HTERT RPE-1 (cell line): ENCODE data around the gene PPP1R37.
"Not testable (repeated sequence)": the region's sequence is repeated elsewhere in the genome, so short reads cannot be mapped to it uniquely, and the experiment has no call there.

Experiments used
- in situ Hi-C: fragments of 300-500 bp; cut with MboI; formaldehyde crosslinking; loops from 4 replicates; pipeline ENCODE4 v1.14.3; 2020; ENCODE audit warnings: low sequenced_read_pairs

The PPP1R37 gene

DNA sequence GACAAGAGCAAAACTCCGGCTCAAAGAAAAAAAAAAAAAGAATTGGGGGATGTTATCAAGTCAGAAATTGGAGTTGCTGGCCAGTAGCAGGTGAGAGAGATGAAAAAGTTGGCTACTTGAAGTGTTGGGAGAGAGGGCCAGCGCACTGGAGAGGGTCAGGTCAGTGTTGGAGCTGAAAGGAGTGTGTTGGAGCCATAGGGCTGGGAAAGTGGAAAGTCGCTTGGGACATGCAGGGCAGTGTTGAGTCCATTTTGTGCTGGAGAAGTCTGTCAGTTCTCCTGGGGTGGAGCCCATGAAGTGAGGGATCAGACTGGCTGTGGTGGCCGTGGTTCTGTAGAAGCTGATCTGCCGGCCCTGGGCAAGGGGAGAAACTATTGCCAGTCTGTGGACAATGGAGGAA, 1.7 kb downstream of the PPP1R37 start:
- in situ Hi-C loops = no loop called here

DNA sequence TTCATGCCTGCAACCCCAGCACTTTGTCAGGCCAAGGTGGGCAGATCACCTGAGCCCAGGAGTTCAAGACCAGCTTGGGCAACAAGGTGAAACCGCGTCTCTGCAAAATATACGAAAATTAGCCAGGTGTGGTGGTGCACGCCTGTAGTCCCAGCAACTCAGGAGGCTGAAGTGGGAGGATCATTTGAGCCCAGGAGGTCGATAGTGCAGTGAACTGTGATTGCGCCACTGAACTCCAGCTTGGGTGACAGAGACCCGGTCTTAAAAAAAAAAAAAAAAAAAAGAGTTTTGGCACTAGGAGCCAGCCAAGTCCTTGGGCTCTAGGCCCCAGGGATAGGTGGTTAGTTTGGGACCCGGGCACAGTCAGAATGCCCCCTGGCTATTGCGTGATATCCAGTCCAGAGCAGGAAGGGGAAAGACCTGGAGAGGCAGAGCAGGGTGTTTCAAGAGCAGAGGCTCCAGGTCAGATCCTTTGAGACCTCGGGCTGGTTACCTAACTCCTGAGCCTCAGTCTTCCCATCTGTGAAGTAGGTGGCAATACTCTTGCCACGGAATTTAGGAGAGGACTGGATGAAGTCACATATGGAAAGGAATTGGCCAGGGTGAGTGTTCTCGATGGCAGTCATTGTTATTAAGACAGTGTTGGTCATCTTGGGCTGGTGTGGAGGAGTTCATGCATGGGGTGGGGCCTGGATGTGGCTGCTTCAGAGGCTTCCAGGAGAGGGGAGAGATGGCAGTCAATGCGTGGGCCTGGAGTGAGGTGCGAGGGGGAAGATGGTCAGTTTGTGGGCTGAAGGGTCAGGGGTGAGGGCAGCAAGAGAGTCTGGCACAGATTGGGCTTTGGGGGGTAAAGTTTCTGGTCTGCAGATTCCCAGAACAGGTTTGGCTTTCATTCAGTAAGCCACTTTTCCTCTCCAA, 2.8 kb downstream of the PPP1R37 start:
- in situ Hi-C loops = no loop called here

DNA sequence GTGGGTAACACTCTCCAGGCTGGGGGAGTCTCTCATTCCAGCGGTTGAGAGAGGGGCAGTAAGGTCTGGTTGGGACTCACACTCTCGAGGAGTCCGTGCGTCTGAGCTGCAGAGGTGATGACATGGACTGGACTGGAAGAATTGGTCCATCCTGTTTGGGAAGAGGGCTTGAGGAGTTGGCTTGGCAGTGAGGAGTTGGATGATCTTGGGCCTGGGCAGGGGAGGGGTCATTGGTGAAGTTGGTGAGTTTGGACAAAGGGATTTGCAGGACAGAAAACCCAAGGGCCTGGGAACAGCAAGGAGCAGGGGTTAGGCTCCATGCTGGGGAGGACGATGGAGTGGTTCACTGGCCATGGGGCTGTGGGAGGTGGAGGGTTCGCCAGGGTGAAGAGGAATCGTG, 3.7 kb downstream of the PPP1R37 start:
- in situ Hi-C loops = no loop called here

DNA sequence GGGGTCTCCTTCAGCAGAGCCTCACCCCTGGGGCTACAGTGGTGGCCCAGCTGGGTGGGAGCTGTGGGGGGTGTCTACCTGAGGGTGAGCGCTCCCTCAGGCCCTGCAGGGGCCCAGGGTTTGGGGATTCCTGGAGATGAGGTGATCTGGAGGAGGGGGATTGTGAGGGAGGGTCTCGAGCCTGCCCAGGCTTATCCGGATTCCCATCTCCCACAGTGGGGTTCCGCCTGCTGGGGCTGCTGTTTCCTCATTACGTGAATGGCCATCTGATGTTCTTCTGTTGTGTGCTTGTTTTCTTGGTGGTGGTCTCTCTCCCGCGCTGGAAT, 4.4 kb downstream of the PPP1R37 start:
- in situ Hi-C loops = no loop called here

DNA sequence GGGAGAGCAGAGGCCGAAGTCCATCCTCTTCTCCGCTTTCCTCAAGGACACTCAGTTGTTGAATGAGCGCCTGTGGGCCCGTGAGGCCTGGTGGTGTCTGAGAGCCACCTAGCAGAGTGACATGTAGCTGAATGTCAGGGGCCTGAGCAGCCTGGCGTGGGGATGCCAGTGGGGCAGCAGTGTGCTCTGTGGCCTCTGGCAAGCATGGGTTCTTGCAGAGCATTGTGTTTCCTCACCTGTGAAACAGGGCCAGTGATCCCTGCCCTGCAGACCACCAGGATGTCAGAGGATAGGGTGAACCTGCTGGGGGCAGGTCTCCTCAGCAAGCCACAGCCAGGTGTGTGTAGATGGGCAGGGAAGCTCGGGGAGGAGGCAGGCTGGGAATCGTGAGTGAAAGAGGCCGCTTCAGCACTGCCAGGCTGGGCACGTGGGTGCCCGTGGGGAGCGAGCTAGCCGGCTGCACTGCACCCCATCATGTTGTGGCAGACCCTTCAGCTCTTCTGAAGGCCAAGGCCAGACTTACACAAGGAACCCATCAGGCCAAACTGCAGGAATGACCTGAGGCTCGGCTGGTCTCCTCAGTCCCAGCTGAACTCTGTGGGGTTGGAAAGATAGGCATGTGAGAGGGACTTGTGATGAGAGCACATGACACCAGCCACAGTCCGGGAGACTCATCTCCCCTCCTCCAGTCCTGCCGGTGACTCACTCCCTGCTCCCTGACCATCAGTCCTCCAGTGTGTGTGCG, 5.0 kb downstream of the PPP1R37 start:
- in situ Hi-C loops = no loop called here

DNA sequence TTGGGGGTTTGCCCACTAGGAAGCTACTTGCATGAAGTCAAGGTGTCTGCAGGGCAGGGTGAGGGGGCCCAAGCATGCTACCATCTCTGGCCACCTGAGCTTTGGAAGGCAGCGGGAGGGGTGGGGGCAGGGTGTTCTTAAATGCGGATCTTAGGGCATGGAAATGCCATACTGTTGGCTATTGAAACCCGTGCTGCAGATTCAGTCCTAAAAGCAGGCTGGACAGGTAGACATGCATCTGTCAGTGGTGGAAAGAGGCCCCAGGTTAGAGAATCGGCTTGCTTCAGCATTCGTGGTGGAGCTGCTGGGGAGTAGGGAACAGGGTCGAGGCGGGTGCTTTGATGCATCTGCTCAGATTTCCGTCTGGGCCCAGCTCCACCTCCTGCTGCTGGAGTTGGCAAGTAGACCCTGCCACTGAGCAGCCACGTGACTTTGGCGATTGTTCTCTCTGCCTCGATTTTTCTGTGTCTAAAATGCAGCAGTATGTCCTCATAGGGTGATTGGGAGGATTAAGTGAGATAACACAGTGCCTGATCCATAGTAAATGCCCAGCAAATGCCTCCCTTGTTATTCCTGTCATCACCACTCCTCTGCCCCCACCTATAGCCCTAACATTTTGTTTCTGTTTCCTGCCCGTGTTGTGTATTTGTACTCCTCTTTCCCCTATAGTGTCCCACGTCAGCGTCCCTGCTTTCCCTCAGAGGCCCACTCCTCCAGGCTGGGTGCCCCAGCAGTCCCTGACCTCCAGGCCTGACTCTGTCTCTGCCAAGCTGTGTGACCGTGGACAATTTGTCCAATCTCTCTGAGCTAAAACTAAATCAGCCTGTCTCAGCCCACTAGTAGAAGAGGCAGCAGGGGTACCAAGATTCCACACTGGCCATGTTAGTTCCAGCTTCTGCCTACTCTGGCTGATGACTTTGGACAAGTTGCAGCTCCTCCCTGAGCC, 5.8 kb downstream of the PPP1R37 start:
- in situ Hi-C loops = no loop called here

DNA sequence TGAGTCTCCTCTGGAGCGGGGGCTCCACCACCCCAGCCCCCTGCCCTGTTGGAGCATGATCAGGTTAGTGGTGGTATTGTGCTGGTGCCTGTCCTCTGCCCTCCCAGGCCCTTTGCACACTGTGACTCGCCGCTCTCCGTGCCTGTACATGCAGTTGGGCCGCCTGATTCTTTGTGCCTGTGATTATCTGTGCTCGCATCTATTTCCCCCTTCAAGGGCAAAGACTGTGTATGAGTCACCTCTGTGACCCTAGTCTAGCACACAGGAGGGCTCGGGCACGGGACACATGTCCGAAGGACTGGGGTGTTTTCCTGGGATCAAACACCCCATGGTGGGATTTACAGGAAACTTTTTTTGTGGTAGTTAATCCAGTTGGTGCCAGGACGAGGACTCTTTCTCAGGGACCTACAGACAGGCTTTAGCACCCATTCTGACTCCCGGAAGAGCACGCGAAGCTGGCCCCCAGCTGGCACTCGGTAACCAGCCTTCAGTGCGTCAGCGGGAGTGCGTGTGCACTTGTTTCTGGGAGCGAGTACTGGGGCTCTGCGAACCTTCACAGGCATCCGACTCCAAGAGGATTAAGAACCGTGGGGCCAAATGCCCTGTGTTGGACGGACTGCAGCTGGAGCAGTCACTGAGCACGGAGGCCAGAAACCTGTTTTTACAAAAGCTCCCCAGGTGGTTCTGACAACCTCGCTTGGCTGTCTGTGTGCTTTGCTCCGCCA, 6.7 kb downstream of the PPP1R37 start:
- in situ Hi-C loops = no loop called here

DNA sequence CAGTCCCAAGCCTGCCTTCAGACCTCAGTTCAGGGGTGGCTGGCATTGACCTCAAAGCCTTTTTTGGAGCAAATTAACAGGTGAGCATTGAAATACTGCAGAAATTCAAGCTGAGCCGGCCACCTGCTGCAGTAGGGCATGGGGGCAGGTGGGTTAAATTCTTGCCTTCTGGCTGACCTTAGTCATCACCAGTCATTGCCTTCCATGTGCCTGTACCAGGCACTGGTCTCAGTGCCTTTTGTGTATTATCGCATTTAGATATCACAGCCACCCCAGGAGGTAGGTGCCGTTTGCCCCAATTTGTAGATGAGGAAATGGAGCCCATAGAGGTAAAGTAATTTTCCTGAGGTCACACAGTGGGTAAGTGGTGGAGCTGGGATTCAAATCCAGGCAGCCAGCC, 7.2 kb downstream of the PPP1R37 start:
- in situ Hi-C loops = no loop called here

DNA sequence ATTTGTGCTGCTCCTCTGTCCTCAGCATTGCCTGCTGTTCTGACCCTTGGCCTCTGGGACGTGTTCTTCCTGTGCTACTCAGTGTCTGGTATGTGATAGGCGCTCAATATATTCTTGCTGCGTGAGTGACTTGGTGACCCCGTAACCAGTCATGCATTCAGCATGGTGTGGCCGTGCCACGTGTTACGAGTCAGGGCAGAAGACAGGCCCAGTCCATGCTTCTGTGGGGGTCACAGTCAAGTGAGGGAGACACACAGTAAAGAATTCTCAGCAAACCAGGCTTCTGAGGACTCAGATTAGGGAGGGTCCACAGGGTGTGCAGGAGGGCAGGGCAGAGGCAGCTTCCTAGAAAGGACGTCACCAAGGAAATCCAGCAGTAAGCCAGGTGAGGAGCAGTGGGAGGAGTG, 7.9 kb downstream of the PPP1R37 start:
- in situ Hi-C loops = no loop called here

DNA sequence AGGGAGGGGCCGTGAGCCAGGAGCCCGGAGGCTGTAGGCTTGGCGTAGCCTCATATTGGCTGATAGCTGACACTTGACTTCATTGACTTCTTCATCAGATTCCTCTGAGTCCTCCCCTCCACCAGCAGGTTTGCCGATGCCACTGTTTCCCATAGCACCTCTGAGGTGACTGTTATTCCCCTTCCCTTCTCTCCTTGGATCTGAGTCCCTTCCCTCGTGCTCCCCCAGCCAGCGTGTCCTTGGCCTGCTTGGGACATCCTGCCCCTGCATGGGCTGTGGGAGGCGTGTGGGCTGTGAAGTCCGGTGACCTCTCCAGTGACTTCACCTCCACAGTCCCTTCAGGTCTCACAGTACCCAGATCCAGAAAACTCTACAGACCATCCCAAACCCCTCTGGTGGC, 8.8 kb downstream of the PPP1R37 start:
- in situ Hi-C loops = no loop called here

DNA sequence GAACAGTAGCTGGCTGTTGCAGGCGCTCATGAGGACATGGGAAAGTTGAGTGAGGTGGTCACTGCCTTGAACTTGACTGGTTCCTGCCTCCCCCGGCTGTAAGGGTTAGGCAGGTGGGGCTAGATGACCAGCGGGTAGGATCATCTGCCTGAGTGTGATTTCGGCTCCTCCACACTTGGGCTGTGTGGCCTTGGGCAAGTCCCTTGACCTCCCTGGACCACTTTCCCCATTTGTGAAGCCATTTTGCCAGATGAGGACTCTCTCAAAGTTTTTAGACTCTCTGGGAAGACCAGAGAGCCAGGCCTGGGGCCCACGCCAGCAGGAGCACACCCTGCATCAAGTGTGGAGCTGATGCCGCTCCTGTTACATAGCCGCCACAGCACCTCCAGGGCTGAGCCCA, 9.5 kb downstream of the PPP1R37 start:
- in situ Hi-C loops = no loop called here

DNA sequence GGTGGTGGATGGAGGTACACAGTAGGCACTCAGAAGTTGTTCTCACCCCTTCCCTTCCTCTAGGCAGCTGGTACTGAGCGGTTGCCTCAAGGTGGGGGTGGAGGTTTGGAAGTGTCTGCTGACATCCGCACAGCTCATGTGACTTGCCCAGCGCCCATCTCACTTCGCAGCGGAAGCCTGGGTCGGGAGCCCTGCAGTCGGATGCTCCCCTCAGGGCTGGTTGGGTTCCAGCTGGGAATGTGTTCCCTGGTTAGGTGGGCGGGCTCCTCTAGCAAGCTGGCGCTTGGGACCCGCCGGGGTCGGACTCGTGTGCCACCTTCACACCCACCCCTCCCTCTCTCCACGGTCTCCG, 10.2 kb downstream of the PPP1R37 start:
- in situ Hi-C loops = no loop called here

DNA sequence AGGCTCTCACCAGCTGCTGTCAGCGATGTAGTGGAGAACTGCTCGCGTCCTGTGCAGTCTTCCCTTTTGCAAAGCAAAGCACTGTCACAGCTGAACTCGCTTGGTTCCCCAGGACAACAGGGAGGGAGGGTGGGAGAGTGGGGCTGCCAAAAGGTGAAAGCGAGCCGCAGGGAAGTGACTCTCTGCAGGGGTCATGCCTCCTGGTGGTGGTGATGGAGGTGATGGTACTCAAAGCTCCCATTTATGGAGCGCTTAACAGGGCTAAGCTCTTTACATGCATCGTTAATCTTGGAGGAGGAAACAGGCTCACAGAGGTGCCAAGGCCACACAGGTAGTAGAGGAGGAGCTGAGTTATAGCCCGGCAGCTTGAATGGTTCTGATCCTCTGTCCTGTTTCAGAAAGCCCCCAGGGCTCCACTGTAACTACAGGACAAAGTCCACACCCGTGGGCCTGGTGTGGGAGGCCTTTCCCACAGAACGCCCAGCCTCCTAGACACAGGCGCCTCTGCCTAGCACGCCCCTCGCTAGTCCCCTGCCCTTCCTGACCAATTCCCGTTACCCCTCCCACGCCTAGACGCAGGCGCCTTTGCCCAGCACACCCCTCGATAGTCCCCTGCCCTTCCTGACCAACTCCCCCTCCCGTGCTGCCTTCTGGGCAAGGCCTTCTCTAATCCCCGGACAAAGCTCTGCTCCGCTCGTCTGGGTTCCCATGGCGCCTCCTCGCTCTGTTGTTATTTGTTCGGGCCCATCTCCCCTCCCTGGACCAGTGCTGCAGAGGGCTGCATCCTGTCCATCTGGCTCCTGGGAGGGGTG, 10.7 kb downstream of the PPP1R37 start:
- in situ Hi-C loops = no loop called here

DNA sequence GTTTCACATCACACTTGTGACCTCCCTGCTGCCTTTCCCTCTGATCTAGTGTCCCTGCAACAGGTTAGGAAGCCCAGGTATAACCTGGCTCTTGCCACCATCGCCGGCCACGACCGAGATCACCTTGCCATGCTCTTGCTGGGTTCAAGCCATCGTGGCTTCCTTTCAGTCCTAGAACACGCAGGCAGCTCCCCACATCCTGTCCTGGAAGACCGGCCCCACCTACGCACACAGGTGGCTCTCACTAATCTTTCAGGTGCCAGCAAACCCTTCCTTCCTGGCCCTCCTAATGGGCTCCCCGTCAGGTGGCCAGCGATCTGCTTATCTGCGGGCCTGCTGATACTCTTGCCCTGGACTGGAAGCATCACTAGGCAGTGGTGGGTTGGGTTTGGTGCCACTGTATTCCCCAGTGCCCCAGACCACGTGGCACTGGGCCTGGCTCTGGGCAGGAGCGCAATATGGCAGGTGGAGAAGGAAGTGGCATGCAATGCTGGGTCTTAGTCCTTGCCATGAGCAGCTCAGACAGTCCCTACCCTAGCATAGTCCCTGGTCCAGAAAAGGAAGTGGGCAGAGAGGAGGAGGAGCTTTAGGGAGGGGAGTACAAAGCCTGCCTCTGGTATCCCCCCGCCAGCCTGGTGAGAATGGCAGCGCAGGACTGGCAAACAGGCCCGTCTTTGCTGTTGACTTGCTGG, 11.8 kb downstream of the PPP1R37 start:
- in situ Hi-C loops = no loop called here

DNA sequence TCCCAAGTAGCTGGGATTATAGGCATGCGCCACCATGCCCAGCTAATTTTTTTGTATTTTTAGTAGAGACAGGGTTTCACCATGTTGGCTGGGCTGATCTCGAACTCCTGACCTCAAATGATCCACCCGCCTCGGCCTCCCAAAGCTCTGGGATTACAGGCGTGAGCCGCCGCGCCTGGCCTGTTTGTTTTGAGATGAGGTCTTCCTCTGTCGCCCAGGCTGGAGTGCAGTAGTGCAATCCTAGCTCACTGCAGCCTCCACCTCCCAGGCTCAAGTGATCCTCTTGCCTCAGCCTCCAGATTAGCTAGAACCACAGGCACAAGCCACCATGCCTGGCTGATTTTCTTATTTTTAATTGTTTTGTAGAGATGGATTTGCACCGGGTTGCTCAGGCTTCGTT, 13.4 kb downstream of the PPP1R37 start:
- in situ Hi-C loops = not testable (repeated sequence)

DNA sequence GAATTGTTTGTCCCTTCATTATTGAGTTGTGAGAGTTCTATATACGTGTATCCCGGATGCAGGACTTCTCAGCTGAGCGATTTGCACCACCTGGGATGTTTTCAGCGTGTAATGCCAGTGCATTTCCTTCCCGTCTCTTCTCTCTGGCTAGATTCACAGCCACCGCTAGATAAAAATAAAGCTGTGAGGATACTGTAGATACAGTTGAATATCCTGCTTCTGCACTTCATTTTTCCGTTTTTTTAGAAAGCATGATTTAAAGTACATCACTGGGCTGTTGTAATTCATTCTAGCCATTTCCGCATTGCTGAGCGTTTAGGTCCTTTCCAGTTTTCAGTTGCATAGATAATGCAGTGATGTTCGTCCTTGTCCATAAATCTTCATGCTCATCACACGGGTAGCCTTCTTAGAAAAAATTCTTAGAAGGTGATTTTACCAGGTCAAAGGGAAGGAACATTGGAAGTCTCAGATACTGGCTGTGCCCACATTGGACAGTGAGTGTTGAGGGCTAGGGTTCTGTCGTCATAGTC, 14.7 kb downstream of the PPP1R37 start:
- in situ Hi-C loops = no loop called here

DNA sequence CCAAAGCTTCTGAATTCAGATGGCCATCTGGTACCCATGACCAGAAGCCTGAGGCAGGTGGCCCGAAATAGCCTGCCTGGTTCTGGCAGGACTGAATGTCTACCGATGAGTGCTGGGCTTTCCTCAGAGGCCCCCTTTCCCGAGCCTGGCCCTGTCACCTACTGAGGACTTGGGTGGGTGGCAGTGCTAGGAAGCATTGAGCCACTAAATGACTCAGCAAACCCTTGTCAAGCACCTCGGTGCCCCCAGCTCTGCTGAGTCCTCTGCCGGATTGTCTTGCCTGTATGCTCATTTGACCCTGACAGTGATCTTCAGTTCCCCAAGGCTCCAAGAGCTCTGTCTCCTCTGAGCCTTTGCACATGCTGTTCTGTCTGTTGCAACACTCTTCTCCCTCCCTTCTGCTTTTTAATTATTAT, 17.9 kb downstream of the PPP1R37 start:
- in situ Hi-C loops = no loop called here

DNA sequence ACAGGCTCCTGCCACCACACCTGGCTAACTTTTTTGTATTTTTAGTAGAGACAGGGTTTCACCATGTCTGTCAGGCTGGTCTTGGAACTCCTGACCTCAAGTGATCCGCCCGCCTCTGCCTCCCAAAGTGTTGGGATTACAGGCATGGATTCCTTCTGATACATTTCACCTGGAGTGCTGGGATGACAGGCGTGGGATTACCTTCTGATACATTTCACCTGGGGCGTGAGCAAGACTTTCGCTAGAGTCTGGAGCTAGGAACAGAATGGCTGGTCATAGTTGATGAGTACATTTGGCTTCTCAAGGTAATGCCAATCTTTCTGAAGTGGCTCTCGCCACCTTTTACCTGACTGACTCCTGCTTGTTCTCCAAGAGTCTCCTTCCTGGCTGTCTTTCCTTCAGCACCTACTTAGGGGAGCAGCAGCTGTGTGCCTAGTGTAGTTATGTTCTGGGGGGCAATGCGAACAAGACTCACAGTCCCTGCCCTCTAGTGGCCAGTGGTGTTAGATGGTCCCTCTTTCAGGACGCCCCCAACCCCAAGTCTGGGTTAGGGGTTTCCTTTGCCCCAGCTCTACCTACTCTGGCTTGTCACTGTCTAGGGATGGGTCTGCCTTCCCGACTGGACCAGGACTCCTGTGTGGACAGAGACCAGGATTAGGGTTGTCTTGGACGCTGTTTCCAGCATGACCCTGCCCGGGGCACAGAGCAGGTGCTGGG, 19.3 kb downstream of the PPP1R37 start:
- in situ Hi-C loops = no loop called here
